ENCODE measurements around the gene TTLL5. TPM values are rescaled to one million over a fixed set of nuclear protein-coding genes. Genes with fewer than 3 reads are reported as not detected.

The TTLL5 gene
- total and polyA plus RNA-seq, 10 of the 15 experiments (the other 5 are each of a cell fraction or from before 2014, with no cell fraction given): 3.2 to 25.9 (median 13.8) TPM

DNA sequence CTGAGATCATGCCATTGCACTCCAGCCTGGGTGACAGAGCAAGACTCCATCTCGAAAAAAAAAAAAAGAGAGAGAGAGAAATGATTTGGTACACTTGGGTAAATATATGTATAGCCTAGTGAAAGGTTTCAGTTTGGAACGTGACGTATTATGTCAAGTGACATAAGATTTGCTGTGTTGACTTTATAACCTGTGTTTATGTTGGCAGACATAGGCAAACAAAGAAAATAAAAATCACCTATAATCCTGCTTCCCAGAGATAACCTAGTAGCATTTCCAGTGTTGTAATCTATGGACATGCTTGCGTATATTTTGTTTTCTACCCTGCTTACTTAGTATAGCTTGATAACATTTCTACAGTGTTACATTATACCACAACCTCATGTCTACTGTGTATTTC, 17.1 kb upstream of the TTLL5 start:
- no peak for ATAC-seq

More for the DNA sequence above, 17.1 kb upstream of the TTLL5 start:
- H3K27ac ChIP-seq (ENCODE audit: control insufficient read depth, insufficient read depth): no peak overlapping the region
- in situ Hi-C loops (cut with MboI): no loop called here
- SMC1A ChIA-PET (ENCODE audit: uncharacterized antibody, unreplicated experiment): no interaction called here
- CTCF ChIA-PET: interaction anchor here (1.1 kb wide), 1 partner anchor 10 kb away, joined by 4 read pairs; no protein-coding TSS in a partner anchor
- no peak overlapping the region for H2AFZ ChIP-seq (ENCODE audit: control insufficient read depth, low read depth, low read length)
- H3K4me3 ChIP-seq: no peak overlapping the region
- no peak for FAIRE-seq
- RAD21 ChIA-PET (ENCODE audit: unreplicated experiment): no interaction called here
- 48% methylated on average over 4 of the region's 4 CpGs for WGBS (ENCODE audit: insufficient coverage, insufficient replicate concordance, low lambda C conversion rate, missing lambda C conversion rate)
- H3K36me3 ChIP-seq (ENCODE audit: control insufficient read depth in 2 of 2, insufficient read depth in 2 of 2, low read length in 1 of 2): no peaks in the 10 kb centered on the region; a peak in 2 of 4 replicates
- TF ChIP-seq BMI1 (IDR thresholded peaks at IDR 0.05; ENCODE audit: borderline replicate concordance): no peak
- no peak for TF ChIP-seq MEF2A (IDR thresholded peaks at IDR 0.05; ENCODE audit: insufficient read depth, low read depth, low read length)
- no peak for TF ChIP-seq KAT2A (conservative IDR thresholded peaks at IDR 0.05; ENCODE audit: control insufficient read depth, low read depth, low read length)
- no peak for TF ChIP-seq RCOR1 (conservative IDR thresholded peaks at IDR 0.05; ENCODE audit: low read depth, low read length)
- no peak for TF ChIP-seq POU2F2 (IDR thresholded peaks at IDR 0.05; ENCODE audit: borderline replicate concordance, low read depth, low read length)
- TF ChIP-seq BRCA1 (IDR thresholded peaks at IDR 0.05; ENCODE audit: low read depth, low read length): no peak
- no peak for TF ChIP-seq RAD51 (IDR thresholded peaks at IDR 0.05)
- TF ChIP-seq NFYA (IDR thresholded peaks at IDR 0.05; ENCODE audit: borderline replicate concordance, low read depth, low read length): no peak
- TF ChIP-seq NFYB (IDR thresholded peaks at IDR 0.05; ENCODE audit: insufficient read depth, low read depth, low read length): no peak
- TF ChIP-seq, protein P1, sequence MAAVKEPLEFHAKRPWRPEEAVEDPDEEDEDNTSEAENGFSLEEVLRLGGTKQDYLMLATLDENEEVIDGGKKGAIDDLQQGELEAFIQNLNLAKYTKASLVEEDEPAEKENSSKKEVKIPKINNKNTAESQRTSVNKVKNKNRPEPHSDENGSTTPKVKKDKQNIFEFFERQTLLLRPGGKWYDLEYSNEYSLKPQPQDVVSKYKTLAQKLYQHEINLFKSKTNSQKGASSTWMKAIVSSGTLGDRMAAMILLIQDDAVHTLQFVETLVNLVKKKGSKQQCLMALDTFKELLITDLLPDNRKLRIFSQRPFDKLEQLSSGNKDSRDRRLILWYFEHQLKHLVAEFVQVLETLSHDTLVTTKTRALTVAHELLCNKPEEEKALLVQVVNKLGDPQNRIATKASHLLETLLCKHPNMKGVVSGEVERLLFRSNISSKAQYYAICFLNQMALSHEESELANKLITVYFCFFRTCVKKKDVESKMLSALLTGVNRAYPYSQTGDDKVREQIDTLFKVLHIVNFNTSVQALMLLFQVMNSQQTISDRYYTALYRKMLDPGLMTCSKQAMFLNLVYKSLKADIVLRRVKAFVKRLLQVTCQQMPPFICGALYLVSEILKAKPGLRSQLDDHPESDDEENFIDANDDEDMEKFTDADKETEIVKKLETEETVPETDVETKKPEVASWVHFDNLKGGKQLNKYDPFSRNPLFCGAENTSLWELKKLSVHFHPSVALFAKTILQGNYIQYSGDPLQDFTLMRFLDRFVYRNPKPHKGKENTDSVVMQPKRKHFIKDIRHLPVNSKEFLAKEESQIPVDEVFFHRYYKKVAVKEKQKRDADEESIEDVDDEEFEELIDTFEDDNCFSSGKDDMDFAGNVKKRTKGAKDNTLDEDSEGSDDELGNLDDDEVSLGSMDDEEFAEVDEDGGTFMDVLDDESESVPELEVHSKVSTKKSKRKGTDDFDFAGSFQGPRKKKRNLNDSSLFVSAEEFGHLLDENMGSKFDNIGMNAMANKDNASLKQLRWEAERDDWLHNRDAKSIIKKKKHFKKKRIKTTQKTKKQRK (IDR thresholded peaks at IDR 0.05; ENCODE audit: low read depth, low read length): no peak
- TF ChIP-seq JUND (IDR thresholded peaks at IDR 0.05; ENCODE audit: low read depth, low read length): no peak
- TF ChIP-seq, protein P2, sequence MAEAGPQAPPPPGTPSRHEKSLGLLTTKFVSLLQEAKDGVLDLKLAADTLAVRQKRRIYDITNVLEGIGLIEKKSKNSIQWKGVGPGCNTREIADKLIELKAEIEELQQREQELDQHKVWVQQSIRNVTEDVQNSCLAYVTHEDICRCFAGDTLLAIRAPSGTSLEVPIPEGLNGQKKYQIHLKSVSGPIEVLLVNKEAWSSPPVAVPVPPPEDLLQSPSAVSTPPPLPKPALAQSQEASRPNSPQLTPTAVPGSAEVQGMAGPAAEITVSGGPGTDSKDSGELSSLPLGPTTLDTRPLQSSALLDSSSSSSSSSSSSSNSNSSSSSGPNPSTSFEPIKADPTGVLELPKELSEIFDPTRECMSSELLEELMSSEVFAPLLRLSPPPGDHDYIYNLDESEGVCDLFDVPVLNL (IDR thresholded peaks at IDR 0.05; ENCODE audit: low read depth, low read length): no peak
- TF ChIP-seq, protein P3, sequence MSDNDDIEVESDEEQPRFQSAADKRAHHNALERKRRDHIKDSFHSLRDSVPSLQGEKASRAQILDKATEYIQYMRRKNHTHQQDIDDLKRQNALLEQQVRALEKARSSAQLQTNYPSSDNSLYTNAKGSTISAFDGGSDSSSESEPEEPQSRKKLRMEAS (IDR thresholded peaks at IDR 0.05; ENCODE audit: low read depth, low read length): no peak
- no peak for TF ChIP-seq MTA2 (IDR thresholded peaks at IDR 0.05; ENCODE audit: low read depth)
- TF ChIP-seq EED (IDR thresholded peaks at IDR 0.05; ENCODE audit: low read depth): no peak
- TF ChIP-seq, protein P4, sequence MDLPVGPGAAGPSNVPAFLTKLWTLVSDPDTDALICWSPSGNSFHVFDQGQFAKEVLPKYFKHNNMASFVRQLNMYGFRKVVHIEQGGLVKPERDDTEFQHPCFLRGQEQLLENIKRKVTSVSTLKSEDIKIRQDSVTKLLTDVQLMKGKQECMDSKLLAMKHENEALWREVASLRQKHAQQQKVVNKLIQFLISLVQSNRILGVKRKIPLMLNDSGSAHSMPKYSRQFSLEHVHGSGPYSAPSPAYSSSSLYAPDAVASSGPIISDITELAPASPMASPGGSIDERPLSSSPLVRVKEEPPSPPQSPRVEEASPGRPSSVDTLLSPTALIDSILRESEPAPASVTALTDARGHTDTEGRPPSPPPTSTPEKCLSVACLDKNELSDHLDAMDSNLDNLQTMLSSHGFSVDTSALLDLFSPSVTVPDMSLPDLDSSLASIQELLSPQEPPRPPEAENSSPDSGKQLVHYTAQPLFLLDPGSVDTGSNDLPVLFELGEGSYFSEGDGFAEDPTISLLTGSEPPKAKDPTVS (IDR thresholded peaks at IDR 0.05; ENCODE audit: low read depth, low read length): no peak
- no peak for TF ChIP-seq ZNF207 (IDR thresholded peaks at IDR 0.05; ENCODE audit: borderline replicate concordance)
- TF ChIP-seq HCFC1 (IDR thresholded peaks at IDR 0.05; ENCODE audit: low read length): no peak
- no peak for TF ChIP-seq MYB (IDR thresholded peaks at IDR 0.05; ENCODE audit: borderline replicate concordance, low read depth, low read length)
- TF ChIP-seq NFXL1 (IDR thresholded peaks at IDR 0.05; ENCODE audit: borderline replicate concordance): no peak
- intact Hi-C loops (cut with micrococcal nuclease; ENCODE audit: unreplicated experiment): no loop called here
- POLR2A ChIA-PET: no interaction called here
- no peaks in the 10 kb centered on the region for H3K9me3 ChIP-seq (replicated peaks; ENCODE audit: control insufficient read depth, insufficient read depth, low read length)
- no peaks in the 10 kb centered on the region for H4K20me1 ChIP-seq (ENCODE audit: control insufficient read depth, insufficient read depth)
- H3K4me2 ChIP-seq (ENCODE audit: control insufficient read depth, insufficient read depth): no peak overlapping the region
- no peaks in the 10 kb centered on the region for H3K27me3 ChIP-seq (replicated peaks in 1 of 2; ENCODE audit: control insufficient read depth in 2 of 2, insufficient read depth in 2 of 2, low read length in 1 of 2)
- DNase-seq (ENCODE audit: low read depth, low spot score): no peak
- no peak overlapping the region for H3K9ac ChIP-seq (ENCODE audit: control insufficient read depth, insufficient read depth, low read length)
- no TSS peak for BruUV-seq (replicated peaks)
- no peaks in the 10 kb centered on the region for H3K79me2 ChIP-seq (ENCODE audit: control insufficient read depth, insufficient read depth, low read length)
- H3K4me1 ChIP-seq (ENCODE audit: control insufficient read depth, insufficient read depth, low read length): no peaks in the 10 kb centered on the region
